ENCODE data around the gene POLR2A. TPM values are rescaled to one million over a fixed set of nuclear protein-coding genes. Genes with fewer than 3 reads are reported as not detected.

Gene POLR2A
- total and polyA plus RNA-seq, 2 of the 13 experiments (the other 11 are each of a cell fraction or from before 2014, with no cell fraction given) = 17.8 to 18.3 TPM

DNA sequence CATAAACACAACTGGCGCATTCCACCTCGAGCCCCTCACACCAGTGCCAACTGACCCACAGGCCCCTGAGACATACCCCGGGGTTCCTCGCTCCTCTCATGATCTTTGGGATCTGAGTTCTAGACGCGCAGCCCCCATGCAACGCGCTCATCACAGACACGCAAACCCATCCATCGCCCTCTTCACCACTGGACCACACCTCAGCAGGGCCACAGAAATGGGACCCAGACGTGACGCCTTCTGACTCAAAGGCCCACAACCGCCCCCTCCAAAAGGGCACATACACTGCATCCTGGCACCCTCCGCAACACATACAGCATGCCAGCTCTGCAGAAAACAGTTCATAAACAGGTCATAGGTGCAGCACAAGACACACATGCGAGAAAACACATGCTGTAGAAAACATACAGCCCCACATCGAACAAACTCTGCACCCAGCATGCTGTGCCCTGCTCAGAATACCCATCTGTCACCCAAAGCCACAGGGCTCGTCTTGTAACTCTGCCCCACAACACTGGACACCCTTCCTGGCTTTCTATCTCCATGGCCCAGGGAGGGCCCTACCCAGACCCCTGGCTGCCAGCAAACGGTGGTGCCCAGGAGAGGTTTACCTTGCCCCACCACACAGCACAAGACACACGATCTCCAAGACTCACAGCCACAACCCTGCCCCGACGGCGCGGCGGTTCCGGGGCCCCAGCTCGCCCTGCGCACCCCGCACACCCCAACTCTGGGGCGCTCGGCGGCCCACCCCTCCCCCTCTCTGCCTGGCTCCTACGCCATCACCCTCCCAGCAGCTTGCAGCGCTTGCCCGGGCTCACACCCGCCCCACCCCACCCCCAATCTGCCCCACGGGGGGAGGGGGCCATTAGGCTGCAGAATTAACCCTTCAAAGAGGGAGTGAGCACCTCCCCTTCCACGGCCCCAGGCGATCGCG lies 5.6 kb upstream of the POLR2A start (continued):
- TF ChIP-seq, protein P1, sequence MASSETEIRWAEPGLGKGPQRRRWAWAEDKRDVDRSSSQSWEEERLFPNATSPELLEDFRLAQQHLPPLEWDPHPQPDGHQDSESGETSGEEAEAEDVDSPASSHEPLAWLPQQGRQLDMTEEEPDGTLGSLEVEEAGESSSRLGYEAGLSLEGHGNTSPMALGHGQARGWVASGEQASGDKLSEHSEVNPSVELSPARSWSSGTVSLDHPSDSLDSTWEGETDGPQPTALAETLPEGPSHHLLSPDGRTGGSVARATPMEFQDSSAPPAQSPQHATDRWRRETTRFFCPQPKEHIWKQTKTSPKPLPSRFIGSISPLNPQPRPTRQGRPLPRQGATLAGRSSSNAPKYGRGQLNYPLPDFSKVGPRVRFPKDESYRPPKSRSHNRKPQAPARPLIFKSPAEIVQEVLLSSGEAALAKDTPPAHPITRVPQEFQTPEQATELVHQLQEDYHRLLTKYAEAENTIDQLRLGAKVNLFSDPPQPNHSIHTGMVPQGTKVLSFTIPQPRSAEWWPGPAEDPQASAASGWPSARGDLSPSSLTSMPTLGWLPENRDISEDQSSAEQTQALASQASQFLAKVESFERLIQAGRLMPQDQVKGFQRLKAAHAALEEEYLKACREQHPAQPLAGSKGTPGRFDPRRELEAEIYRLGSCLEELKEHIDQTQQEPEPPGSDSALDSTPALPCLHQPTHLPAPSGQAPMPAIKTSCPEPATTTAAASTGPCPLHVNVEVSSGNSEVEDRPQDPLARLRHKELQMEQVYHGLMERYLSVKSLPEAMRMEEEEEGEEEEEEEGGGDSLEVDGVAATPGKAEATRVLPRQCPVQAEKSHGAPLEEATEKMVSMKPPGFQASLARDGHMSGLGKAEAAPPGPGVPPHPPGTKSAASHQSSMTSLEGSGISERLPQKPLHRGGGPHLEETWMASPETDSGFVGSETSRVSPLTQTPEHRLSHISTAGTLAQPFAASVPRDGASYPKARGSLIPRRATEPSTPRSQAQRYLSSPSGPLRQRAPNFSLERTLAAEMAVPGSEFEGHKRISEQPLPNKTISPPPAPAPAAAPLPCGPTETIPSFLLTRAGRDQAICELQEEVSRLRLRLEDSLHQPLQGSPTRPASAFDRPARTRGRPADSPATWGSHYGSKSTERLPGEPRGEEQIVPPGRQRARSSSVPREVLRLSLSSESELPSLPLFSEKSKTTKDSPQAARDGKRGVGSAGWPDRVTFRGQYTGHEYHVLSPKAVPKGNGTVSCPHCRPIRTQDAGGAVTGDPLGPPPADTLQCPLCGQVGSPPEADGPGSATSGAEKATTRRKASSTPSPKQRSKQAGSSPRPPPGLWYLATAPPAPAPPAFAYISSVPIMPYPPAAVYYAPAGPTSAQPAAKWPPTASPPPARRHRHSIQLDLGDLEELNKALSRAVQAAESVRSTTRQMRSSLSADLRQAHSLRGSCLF (CRISPR knock-in tag; IDR thresholded peaks at IDR 0.05; ENCODE audit: borderline replicate concordance) = no peak
- TF ChIP-seq BCL6 (CRISPR knock-in tag; IDR thresholded peaks at IDR 0.05) (no peak), KLF11 (CRISPR knock-in tag; IDR thresholded peaks at IDR 0.05) (no peak), EHMT2 (IDR thresholded peaks at IDR 0.05; ENCODE audit: borderline replicate concordance, low read depth, low read length) (no peak), RFX1 (IDR thresholded peaks at IDR 0.05) (no peak), MXD4 (CRISPR knock-in tag; IDR thresholded peaks at IDR 0.05) (no peak), HIC2 (CRISPR knock-in tag; IDR thresholded peaks at IDR 0.05; ENCODE audit: low read depth) (no peak), MZF1 (CRISPR knock-in tag; IDR thresholded peaks at IDR 0.05; ENCODE audit: borderline replicate concordance) (no peak), TCF12 (IDR thresholded peaks at IDR 0.05) (no peak), TCF12 (CRISPR knock-in tag; IDR thresholded peaks at IDR 0.05) (no peak), ZNF615 (CRISPR knock-in tag; IDR thresholded peaks at IDR 0.05; ENCODE audit: borderline replicate concordance) (no peak), STAT5B (CRISPR knock-in tag; IDR thresholded peaks at IDR 0.05) (no peak), JUNB (CRISPR knock-in tag; IDR thresholded peaks at IDR 0.05; ENCODE audit: borderline replicate concordance) (no peak), ZSCAN25 (CRISPR knock-in tag; IDR thresholded peaks at IDR 0.05) (peak; percentile 19; the same call in 1 of the 2 replicates), HNRNPLL (IDR thresholded peaks at IDR 0.05; ENCODE audit: low read depth, low read length, poor library complexity, severe bottlenecking) (no peak), TBL1XR1 (IDR thresholded peaks at IDR 0.05; ENCODE audit: borderline replicate concordance, low read length, partially characterized antibody) (no peak), SP5 (CRISPR knock-in tag; IDR thresholded peaks at IDR 0.05; ENCODE audit: borderline replicate concordance, low read depth) (no peak)
- TF ChIP-seq, protein P2, sequence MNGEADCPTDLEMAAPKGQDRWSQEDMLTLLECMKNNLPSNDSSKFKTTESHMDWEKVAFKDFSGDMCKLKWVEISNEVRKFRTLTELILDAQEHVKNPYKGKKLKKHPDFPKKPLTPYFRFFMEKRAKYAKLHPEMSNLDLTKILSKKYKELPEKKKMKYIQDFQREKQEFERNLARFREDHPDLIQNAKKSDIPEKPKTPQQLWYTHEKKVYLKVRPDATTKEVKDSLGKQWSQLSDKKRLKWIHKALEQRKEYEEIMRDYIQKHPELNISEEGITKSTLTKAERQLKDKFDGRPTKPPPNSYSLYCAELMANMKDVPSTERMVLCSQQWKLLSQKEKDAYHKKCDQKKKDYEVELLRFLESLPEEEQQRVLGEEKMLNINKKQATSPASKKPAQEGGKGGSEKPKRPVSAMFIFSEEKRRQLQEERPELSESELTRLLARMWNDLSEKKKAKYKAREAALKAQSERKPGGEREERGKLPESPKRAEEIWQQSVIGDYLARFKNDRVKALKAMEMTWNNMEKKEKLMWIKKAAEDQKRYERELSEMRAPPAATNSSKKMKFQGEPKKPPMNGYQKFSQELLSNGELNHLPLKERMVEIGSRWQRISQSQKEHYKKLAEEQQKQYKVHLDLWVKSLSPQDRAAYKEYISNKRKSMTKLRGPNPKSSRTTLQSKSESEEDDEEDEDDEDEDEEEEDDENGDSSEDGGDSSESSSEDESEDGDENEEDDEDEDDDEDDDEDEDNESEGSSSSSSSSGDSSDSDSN (CRISPR knock-in tag; IDR thresholded peaks at IDR 0.05) = no peak
- TF ChIP-seq, protein P3, sequence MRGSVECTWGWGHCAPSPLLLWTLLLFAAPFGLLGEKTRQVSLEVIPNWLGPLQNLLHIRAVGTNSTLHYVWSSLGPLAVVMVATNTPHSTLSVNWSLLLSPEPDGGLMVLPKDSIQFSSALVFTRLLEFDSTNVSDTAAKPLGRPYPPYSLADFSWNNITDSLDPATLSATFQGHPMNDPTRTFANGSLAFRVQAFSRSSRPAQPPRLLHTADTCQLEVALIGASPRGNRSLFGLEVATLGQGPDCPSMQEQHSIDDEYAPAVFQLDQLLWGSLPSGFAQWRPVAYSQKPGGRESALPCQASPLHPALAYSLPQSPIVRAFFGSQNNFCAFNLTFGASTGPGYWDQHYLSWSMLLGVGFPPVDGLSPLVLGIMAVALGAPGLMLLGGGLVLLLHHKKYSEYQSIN (CRISPR knock-in tag; IDR thresholded peaks at IDR 0.05; ENCODE audit: borderline replicate concordance) = no peak

Data from HepG2 (cell line).